ENCODE data around the gene NPTX2. TPM values are rescaled to one million over a fixed set of nuclear protein-coding genes. Genes with fewer than 3 reads are reported as not detected.

NPTX2 gene
- total and polyA plus RNA-seq, 2 of the 8 experiments (the other 6 are each of a cell fraction or from before 2014, with no cell fraction given): 18.4 to 19.2 TPM

DNA sequence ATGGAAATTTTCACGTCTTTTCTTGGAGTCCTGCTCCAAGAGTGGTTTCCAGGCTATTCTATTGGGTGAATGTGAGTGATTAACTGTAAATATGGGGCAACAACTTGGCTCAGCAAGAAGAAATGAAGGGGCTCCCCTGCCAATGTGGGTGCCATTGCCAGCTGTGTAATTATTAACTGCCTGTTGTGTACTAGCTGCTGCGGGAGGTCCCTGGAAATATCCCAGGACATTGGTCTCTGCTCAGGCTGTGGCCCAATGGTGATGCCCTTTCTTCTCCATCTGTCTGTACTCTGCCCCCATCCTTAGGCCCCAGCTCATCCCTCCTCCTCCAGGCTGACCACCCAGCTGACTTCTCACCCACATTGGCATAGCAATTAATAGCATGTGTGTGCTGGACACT is 29.4 kb downstream of the NPTX2 start:
- no peak overlapping the region for H3K4me2 ChIP-seq (ENCODE audit: insufficient read depth in 1 of 2, low read depth in 2 of 2, low read length in 2 of 2)
- H2BK5ac ChIP-seq (ENCODE audit: low read depth, low read length): no peak overlapping the region
- H2BK120ac ChIP-seq (replicated peaks; ENCODE audit: low read depth, low read length): no peak overlapping the region
- no peak overlapping the region for H2BK12ac ChIP-seq (ENCODE audit: low read depth, low read length)
- no peak overlapping the region for H3K27ac ChIP-seq (ENCODE audit: low read depth, low read length)
- H3K4ac ChIP-seq (replicated peaks; ENCODE audit: insufficient read length, low read depth, low read length): no peak overlapping the region
- no peak overlapping the region for H3K56ac ChIP-seq (replicated peaks; ENCODE audit: insufficient read length, low read depth, low read length)
- H3K4me3 ChIP-seq (ENCODE audit: extremely low read depth in 1 of 4, insufficient read depth in 2 of 4, low read depth in 3 of 4, low read length in 4 of 4): no peak overlapping the region
- no peaks in the 10 kb centered on the region for H3K27me3 ChIP-seq (replicated peaks in 1 of 4; ENCODE audit: control insufficient read depth in 3 of 4, extremely low read depth in 1 of 4, insufficient read depth in 3 of 4, low read length in 3 of 4)
- no peak overlapping the region for H4K8ac ChIP-seq (ENCODE audit: extremely low read depth, insufficient read depth, low read length)
- H3K4me1 ChIP-seq (replicated peaks in 1 of 4; ENCODE audit: control insufficient read depth in 3 of 4, insufficient read depth in 4 of 4, low read length in 3 of 4): peaks cover 0 to 4% (median under 1%) of the 10 kb centered on the region in 4 experiments; a peak in 2 of 7 replicates
- H3K23me2 ChIP-seq (ENCODE audit: low read depth, low read length): no peaks in the 10 kb centered on the region
- no peak overlapping the region for H2AK5ac ChIP-seq (ENCODE audit: low read depth, low read length)
- DNase-seq (ENCODE audit: low read depth in 1 of 2, low spot score in 2 of 2): no peak
- no peak overlapping the region for H3K18ac ChIP-seq (ENCODE audit: extremely low read depth, low read length)
- no peak overlapping the region for H3K9ac ChIP-seq (replicated peaks in 1 of 4; ENCODE audit: extremely low read depth in 1 of 4, low read depth in 3 of 4, low read length in 3 of 4)
- H3K9me3 ChIP-seq (ENCODE audit: insufficient read depth in 2 of 2, low read depth in 1 of 2, low read length in 1 of 2): no peaks in the 10 kb centered on the region
- H4K91ac ChIP-seq (replicated peaks; ENCODE audit: insufficient read length, low read length): no peak overlapping the region
- no peak overlapping the region for H4K5ac ChIP-seq (ENCODE audit: insufficient read length, low read depth, low read length)
- H4K20me1 ChIP-seq (replicated peaks in 1 of 2; ENCODE audit: control insufficient read depth in 1 of 2, insufficient read depth in 2 of 2, low read length in 2 of 2): no peaks in the 10 kb centered on the region
- H2BK20ac ChIP-seq (ENCODE audit: low read length): no peak overlapping the region
- no peak overlapping the region for H3K14ac ChIP-seq (ENCODE audit: insufficient read length)
- no peak overlapping the region for H2BK15ac ChIP-seq (ENCODE audit: low read length)
- no peaks in the 10 kb centered on the region for H3K79me2 ChIP-seq (ENCODE audit: control insufficient read depth in 1 of 2, insufficient read depth in 2 of 2, low read length in 2 of 2)
- H3K79me1 ChIP-seq (ENCODE audit: low read depth, low read length): no peaks in the 10 kb centered on the region
- H3K36me3 ChIP-seq (ENCODE audit: control insufficient read depth in 2 of 4, insufficient read depth in 4 of 4, low read length in 3 of 4): no peaks in the 10 kb centered on the region
- no peak for FAIRE-seq
- POLR2A ChIA-PET (ENCODE audit: partially characterized antibody): interaction anchor here (0.6 kb wide), 1 partner anchor 191 kb away, joined by 3 read pairs; no protein-coding TSS in a partner anchor
- CTCF ChIA-PET (ENCODE audit: partially characterized antibody): interaction anchor here (0.9 to 2.0 kb wide), 4 partner anchors 10 to 214 kb away, joined by 3 to 5 read pairs (median 4); partner anchors contain the start of gene NPTX2
- H3K23ac ChIP-seq (ENCODE audit: insufficient read length): no peak overlapping the region
- no peak overlapping the region for H2AFZ ChIP-seq (ENCODE audit: low read length)
- WGBS, 2 experiments (ENCODE audit: extremely low coverage in 1 of 2, insufficient coverage in 1 of 2, insufficient read length in 1 of 2, insufficient replicate concordance in 2 of 2, low coverage in 1 of 2, low lambda C conversion rate in 2 of 2, missing lambda C conversion rate in 1 of 2): 90% methylated on average over 2 of the region's 2 CpGs; no CpG with 5 or more reads in 1 of the 2 experiments
- TF ChIP-seq POLR2A (IDR thresholded peaks at IDR 0.05; ENCODE audit: control extremely low read depth in 1 of 2, low read depth in 2 of 2, low read length in 2 of 2): no peak
- TF ChIP-seq JUND (IDR thresholded peaks at IDR 0.05; ENCODE audit: low read length): no peak
- no peak for TF ChIP-seq SAP30 (IDR thresholded peaks at IDR 0.05; ENCODE audit: insufficient read depth, insufficient replicate concordance, low read length)
- TF ChIP-seq ZNF274 (IDR thresholded peaks at IDR 0.05; ENCODE audit: borderline replicate concordance, extremely low read depth, low read length): no peak
- no peak for TF ChIP-seq USF2 (IDR thresholded peaks at IDR 0.05; ENCODE audit: low read length)
- no peak for TF ChIP-seq TBP (IDR thresholded peaks at IDR 0.05; ENCODE audit: low read depth, low read length)
- no peak for TF ChIP-seq TEAD4 (IDR thresholded peaks at IDR 0.05; ENCODE audit: low read depth, low read length)
- no peak for TF ChIP-seq CEBPB (IDR thresholded peaks at IDR 0.05; ENCODE audit: low read depth, low read length)
- TF ChIP-seq GABPA (IDR thresholded peaks at IDR 0.05; ENCODE audit: borderline replicate concordance, insufficient read depth, low read length): no peak
- TF ChIP-seq SIN3A (conservative IDR thresholded peaks at IDR 0.05 in 1 of 2, IDR thresholded peaks at IDR 0.05 in 1 of 2; ENCODE audit: low read depth in 1 of 2, low read length in 2 of 2): no peak
- no peak for TF ChIP-seq GTF2F1 (IDR thresholded peaks at IDR 0.05; ENCODE audit: borderline replicate concordance, low read depth, low read length)
- TF ChIP-seq RXRA (IDR thresholded peaks at IDR 0.05; ENCODE audit: insufficient read depth, low read depth, low read length): no peak
